HCT116 (cell line): ENCODE measurements around the gene GRIN2A. TPM values are rescaled to one million over a fixed set of nuclear protein-coding genes. Genes with fewer than 3 reads are reported as not detected.

Experiments used
- ATAC-seq: fragments of 200-7000 bp; cut with Tn5 transposase; 2 replicates; pipeline ENCODE4 v1.9.1; 2020; ENCODE audit warnings: mild to moderate bottlenecking, moderate library complexity
- BruUV-seq: library from RNA; stranded (reverse); fragments of 400-500 nt; replicated peaks from 2 replicates; lab custom pipeline; 2021; lab: Mats Ljungman, UMichigan
- CTCF ChIA-PET: fragments of 300-600 bp; sonication (Branson Sonifier 250); formaldehyde crosslinking; loops from one replicate; lab custom pipeline; 2021; ENCODE audit warnings: antibody characterized with exemption; lab: Charles Lee
- POLR2A ChIA-PET: fragments of 300-600, 350-600 bp; sonication (Branson Sonifier 250); formaldehyde crosslinking; loops from one replicate; lab custom pipeline; 2021; ENCODE audit warnings: antibody characterized with exemption; lab: Charles Lee
- RAD21 ChIA-PET, 2 experiments: fragments of 300-600 bp; sonication (Branson Sonifier 250); formaldehyde crosslinking; loops; one replicate each; lab custom pipeline; 2023; ENCODE audit warnings: low total read pairs in 2 of 2; ENCODE audit not compliant: uncharacterized antibody in 2 of 2, unreplicated experiment in 2 of 2, low non-redundant PET in 1 of 2; lab: Charles Lee
- DNase-seq: peaks from one replicate; pipeline ENCODE4 v3.0.0-alpha.2; 2010; ENCODE audit warnings: low read depth, low spot score
- H2AFZ ChIP-seq: fragments of 200-600 bp; shearing (Covaris generic), sonication (generic); 2 replicates; pipeline ENCODE4 v1.6.1; 2017; ENCODE audit warnings: low read depth, mixed run types, mixed read lengths, antibody characterized with exemption, low read length; ENCODE audit not compliant: poor library complexity, severe bottlenecking
- H3K27ac ChIP-seq: 2 replicates; pipeline ENCODE4 v1.5.1; 2012; ENCODE audit warnings: low read depth, low read length
- H3K27me3 ChIP-seq: fragments of 200-600 bp; sonication (generic); 2 replicates; pipeline ENCODE4 v1.6.1; 2016; ENCODE audit warnings: mixed run types, low read length, mixed read lengths; ENCODE audit not compliant: insufficient read depth
- H3K36me3 ChIP-seq, 2 experiments: fragments of 200-500 bp in 1 of 2; fragments of 200-600 bp in 1 of 2; sonication (Bioruptor generic) in 1 of 2; sonication (generic) in 1 of 2; 2 replicates each; pipeline versions ENCODE4 v1.5.1 to v1.6.1; 2014 to 2016; ENCODE audit warnings: low read length in 2 of 2, inconsistent platforms in 1 of 2, mixed read lengths in 1 of 2, mixed run types in 1 of 2; ENCODE audit not compliant: insufficient read depth in 2 of 2, control insufficient read depth in 1 of 2
- H3K4me1 ChIP-seq, 2 experiments: fragments of 200-600 bp in 1 of 2; sonication (generic) in 1 of 2; 2 replicates each; pipeline versions ENCODE4 v1.5.1 to v1.6.1; 2012 to 2017; ENCODE audit warnings: low read length in 2 of 2, inconsistent platforms in 1 of 2, mild to moderate bottlenecking in 1 of 2, mixed read lengths in 1 of 2, mixed run types in 1 of 2, moderate library complexity in 1 of 2; ENCODE audit not compliant: insufficient read depth in 2 of 2, control insufficient read depth in 1 of 2
- H3K4me2 ChIP-seq: fragments of 200-600 bp; sonication (generic); 2 replicates; pipeline ENCODE4 v1.6.1; 2017; ENCODE audit warnings: mixed run types, low read length, mixed read lengths
- H3K4me3 ChIP-seq, 2 experiments: fragments of 200-600 bp in 1 of 2; sonication (generic) in 1 of 2; replicated peaks in 1 of 2; 2 replicates each; pipeline ENCODE4 v1.5.1; 2011 to 2016; ENCODE audit warnings: low read length in 2 of 2, control low read depth in 1 of 2, low read depth in 1 of 2, mild to moderate bottlenecking in 1 of 2, mixed read lengths in 1 of 2, mixed run types in 1 of 2
- H3K79me2 ChIP-seq: fragments of 200-600 bp; sonication (generic); 2 replicates; pipeline ENCODE4 v1.6.1; 2017; ENCODE audit warnings: mild to moderate bottlenecking, mixed run types, low read length, moderate library complexity, mixed read lengths; ENCODE audit not compliant: insufficient read depth
- H3K9ac ChIP-seq: fragments of 200-600 bp; sonication (generic); 2 replicates; pipeline ENCODE4 v1.6.1; 2016; ENCODE audit warnings: low read length, mixed read lengths
- H3K9me2 ChIP-seq: fragments of 200-600 bp; sonication (generic), shearing (Covaris generic); 2 replicates; pipeline ENCODE4 v1.6.1; 2017; ENCODE audit warnings: mixed run types, mild to moderate bottlenecking, moderate library complexity; ENCODE audit not compliant: insufficient read depth
- H3K9me3 ChIP-seq, 2 experiments: fragments of 200-500 bp in 1 of 2; fragments of 200-600 bp in 1 of 2; sonication (Bioruptor generic) in 1 of 2; sonication (generic) in 1 of 2; 2 replicates each; pipeline ENCODE4 v1.6.1; 2014 to 2017; ENCODE audit warnings: low read length in 2 of 2, mixed read lengths in 2 of 2, inconsistent platforms in 1 of 2, low read depth in 1 of 2, mild to moderate bottlenecking in 1 of 2, mixed run types in 1 of 2, moderate library complexity in 1 of 2; ENCODE audit not compliant: control insufficient read depth in 1 of 2, insufficient read depth in 1 of 2
- H4K20me1 ChIP-seq: fragments of 200-600 bp; sonication (generic), shearing (Covaris generic); 2 replicates; pipeline ENCODE4 v1.6.1; 2017; ENCODE audit warnings: mixed run types, mild to moderate bottlenecking, moderate library complexity; ENCODE audit not compliant: insufficient read depth
- ATF3 ChIP-seq: IDR thresholded peaks from 2 replicates; pipeline ENCODE4 v1.6.1; 2012
- CBX3 ChIP-seq: IDR thresholded peaks from 2 replicates; pipeline ENCODE4 v1.6.1; 2012; ENCODE audit warnings: low read depth
- CEBPB ChIP-seq: IDR thresholded peaks from 2 replicates; pipeline ENCODE4 v1.6.1; 2012; ENCODE audit warnings: low read depth
- CTCF ChIP-seq, 3 experiments: fragments of 200-600 bp in 1 of 3; sonication (generic) in 1 of 3; IDR thresholded peaks in 2 of 3; conservative IDR thresholded peaks in 1 of 3; 2 replicates each; pipeline ENCODE4 v1.5.1; 2012 to 2017; ENCODE audit warnings: low read depth in 2 of 3, low read length in 2 of 3, antibody characterized with exemption in 1 of 3, borderline replicate concordance in 1 of 3, control low read depth in 1 of 3, mild to moderate bottlenecking in 1 of 3, mixed read lengths in 1 of 3, mixed run types in 1 of 3, moderate library complexity in 1 of 3; ENCODE audit not compliant: insufficient read depth in 1 of 3
- EZH2 ChIP-seq: fragments of 200-600 bp; sonication (generic); IDR thresholded peaks from 2 replicates; pipeline ENCODE4 v1.6.1; 2017; ENCODE audit warnings: antibody characterized with exemption, mixed run types
- FOSL1 ChIP-seq: IDR thresholded peaks from 2 replicates; pipeline ENCODE4 v1.6.1; 2012; ENCODE audit warnings: low read depth
- POLR2AphosphoS5 ChIP-seq: IDR thresholded peaks from 2 replicates; pipeline ENCODE4 v1.6.1; 2011; ENCODE audit warnings: mild to moderate bottlenecking, low read depth, low read length, moderate library complexity
- RAD21 ChIP-seq: IDR thresholded peaks from 2 replicates; pipeline ENCODE4 v1.6.1; 2012; ENCODE audit warnings: low read depth, mild to moderate bottlenecking
- REST ChIP-seq: IDR thresholded peaks from 2 replicates; pipeline ENCODE4 v1.6.1; 2012; ENCODE audit warnings: low read depth
- SIN3A ChIP-seq: IDR thresholded peaks from 2 replicates; pipeline ENCODE4 v1.6.1; 2012; ENCODE audit warnings: low read depth
- SP1 ChIP-seq: IDR thresholded peaks from 2 replicates; pipeline ENCODE4 v1.6.1; 2012; ENCODE audit warnings: low read depth
- SRF ChIP-seq: IDR thresholded peaks from 2 replicates; pipeline ENCODE4 v1.6.1; 2012; ENCODE audit warnings: low read depth
- YY1 ChIP-seq: IDR thresholded peaks from 2 replicates; pipeline ENCODE4 v1.6.1; 2011; ENCODE audit warnings: low read length, low read depth, moderate library complexity, mild to moderate bottlenecking; ENCODE audit not compliant: insufficient replicate concordance; ENCODE audit errors: extremely low read depth
- ZFX ChIP-seq: fragments of 450-650 bp; IDR thresholded peaks from 2 replicates; pipeline ENCODE4 v1.6.1; 2017
- ZNF274 ChIP-seq: fragments of 200-500 bp; sonication (Bioruptor generic); IDR thresholded peaks from 2 replicates; pipeline ENCODE4 v1.6.1; 2014; ENCODE audit warnings: mild to moderate bottlenecking, low read depth, low read length, inconsistent platforms
- intact Hi-C: fragments of 100-400 bp; cut with micrococcal nuclease; formaldehyde crosslinking; loops from 2 replicates; pipeline ENCODE4 v1.10.0; 2022
- total RNA-seq: library from RNA; stranded (reverse); gene quantifications from one replicate; pipeline ENCODE4 v1.2.1, GENCODE V29; 2021; ENCODE audit not compliant: unreplicated experiment
- TF ChIP-seq, protein P1 (sequence below): IDR thresholded peaks from 2 replicates; pipeline ENCODE4 v1.6.1; 2011; ENCODE audit warnings: mild to moderate bottlenecking, low read length, moderate library complexity; ENCODE audit not compliant: insufficient replicate concordance; ENCODE audit errors: extremely low read depth

Gene GRIN2A
- total RNA-seq, 1 experiment from 2014 or later: 0.02 TPM

DNA sequence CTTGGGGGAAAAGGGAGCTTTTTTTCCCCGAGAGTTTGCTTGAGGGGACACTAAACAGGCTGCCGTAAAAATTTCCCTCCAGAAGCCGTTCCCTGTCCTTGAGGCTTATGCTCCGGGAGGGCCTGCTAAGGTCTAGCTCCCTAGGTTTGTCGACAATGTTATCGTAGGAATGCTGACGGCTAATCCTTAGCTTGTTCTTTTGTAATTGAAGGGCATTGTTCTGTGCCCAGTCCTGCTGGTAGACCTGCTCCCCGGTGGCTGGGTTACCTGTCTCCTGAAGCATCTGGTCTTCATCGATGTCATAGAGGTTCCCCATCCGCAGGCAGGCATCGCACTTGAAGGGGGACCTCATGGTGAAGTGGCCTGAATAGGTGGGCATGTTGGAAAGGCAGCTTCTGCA is 418.7 kb downstream of the GRIN2A start:
- Histone ChIP-seq H3K27ac (no peak overlapping the region), H3K79me2 (no peaks in the 10 kb centered on the region), H3K4me2 (no peak overlapping the region)
- POLR2A ChIA-PET: no interaction called here
- BruUV-seq: no TSS peak
- ATAC-seq: no peak
- TF ChIP-seq ZFX: no peak
- no peak for TF ChIP-seq SP1
- TF ChIP-seq EZH2: no peak
- no peak for TF ChIP-seq SIN3A
- TF ChIP-seq CEBPB: no peak
- TF ChIP-seq POLR2AphosphoS5: no peak
- TF ChIP-seq, protein P1, sequence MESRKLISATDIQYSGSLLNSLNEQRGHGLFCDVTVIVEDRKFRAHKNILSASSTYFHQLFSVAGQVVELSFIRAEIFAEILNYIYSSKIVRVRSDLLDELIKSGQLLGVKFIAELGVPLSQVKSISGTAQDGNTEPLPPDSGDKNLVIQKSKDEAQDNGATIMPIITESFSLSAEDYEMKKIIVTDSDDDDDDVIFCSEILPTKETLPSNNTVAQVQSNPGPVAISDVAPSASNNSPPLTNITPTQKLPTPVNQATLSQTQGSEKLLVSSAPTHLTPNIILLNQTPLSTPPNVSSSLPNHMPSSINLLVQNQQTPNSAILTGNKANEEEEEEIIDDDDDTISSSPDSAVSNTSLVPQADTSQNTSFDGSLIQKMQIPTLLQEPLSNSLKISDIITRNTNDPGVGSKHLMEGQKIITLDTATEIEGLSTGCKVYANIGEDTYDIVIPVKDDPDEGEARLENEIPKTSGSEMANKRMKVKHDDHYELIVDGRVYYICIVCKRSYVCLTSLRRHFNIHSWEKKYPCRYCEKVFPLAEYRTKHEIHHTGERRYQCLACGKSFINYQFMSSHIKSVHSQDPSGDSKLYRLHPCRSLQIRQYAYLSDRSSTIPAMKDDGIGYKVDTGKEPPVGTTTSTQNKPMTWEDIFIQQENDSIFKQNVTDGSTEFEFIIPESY: no peak
- no peak for TF ChIP-seq CTCF (IDR thresholded peaks at IDR 0.05 in 2 of 3, conservative IDR thresholded peaks at IDR 0.05 in 1 of 3; ENCODE audit: borderline replicate concordance in 1 of 3, insufficient read depth in 1 of 3, low read depth in 2 of 3, low read length in 2 of 3)
- no peak for TF ChIP-seq REST
- no peak for TF ChIP-seq ZNF274
- no peak for TF ChIP-seq CBX3
- no peak for TF ChIP-seq FOSL1
- TF ChIP-seq YY1: no peak
- TF ChIP-seq RAD21: no peak
- TF ChIP-seq ATF3: no peak
- TF ChIP-seq SRF: no peak
- TF ChIP-seq, all 23 proteins: peak for 0
- intact Hi-C loops: no loop called here
- Histone ChIP-seq H3K9ac (no peak overlapping the region), H3K36me3 (no peaks in the 10 kb centered on the region), H4K20me1 (no peaks in the 10 kb centered on the region), H3K9me3 (no peaks in the 10 kb centered on the region), H3K4me1 (no peaks in the 10 kb centered on the region), H3K9me2 (no peaks in the 10 kb centered on the region), H3K27me3 (peaks cover 12% of the 10 kb centered on the region), H2AFZ (no peak overlapping the region), H3K4me3 (no peak overlapping the region)
- ChIA-PET CTCF (no interaction called here), RAD21 (no interaction called here)
- no peak for DNase-seq
